HG03521 (cell line): ENCODE measurements around the gene BIRC6.
"Not testable (repeated sequence)": the region's sequence is repeated elsewhere in the genome, so short reads cannot be mapped to it uniquely, and the experiment has no call there.

Source experiments
- ATAC-seq: cut with Tn5 transposase; IDR thresholded peaks from one replicate; pipeline ENCODE4 v1.9.1; 2021; ENCODE audit warnings: mild to moderate bottlenecking, moderate library complexity; ENCODE audit not compliant: unreplicated experiment

BIRC6 gene

DNA sequence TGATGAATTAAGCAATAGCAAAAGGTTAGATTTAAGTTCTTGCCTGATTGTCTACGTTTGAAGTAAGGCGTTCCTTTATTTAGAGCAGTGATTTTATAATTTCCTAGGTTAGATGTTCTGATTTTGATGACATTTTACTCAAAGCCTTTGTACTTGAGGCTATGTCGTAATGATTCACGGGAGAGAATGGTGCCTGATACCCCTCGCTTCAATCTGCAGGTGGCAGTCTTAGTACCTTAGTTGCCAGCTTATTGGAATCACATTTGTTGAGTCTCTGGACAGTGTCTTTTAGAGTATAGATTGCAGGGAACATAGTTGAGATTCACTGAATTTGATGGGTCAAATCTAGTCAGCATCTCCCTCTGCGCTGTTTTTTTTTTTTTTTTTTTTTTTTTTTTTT is 89.5 kb downstream of the BIRC6 start:
- no peak for ATAC-seq

DNA sequence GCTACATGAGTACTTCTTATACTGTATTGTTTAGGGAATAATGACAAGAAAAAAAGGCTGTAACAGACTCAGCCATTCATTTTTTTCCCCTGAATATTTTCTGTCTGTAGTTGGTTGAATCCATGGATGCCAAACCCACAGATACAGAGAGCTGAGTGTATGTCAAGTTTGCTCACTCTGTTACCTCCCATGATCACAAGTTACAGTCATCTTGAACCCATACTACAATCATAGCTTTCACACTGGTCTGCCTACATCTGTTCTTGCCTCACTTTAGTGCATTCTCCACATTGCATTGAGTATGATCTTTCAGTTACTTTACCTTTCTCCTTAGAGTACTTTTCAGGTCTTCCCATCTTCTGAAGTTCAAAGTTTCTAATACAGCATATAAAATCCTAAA is 94.0 kb downstream of the BIRC6 start:
- ATAC-seq: no peak

GRCh38 chr2:32452338-32453064 is 95.7 kb downstream of the BIRC6 start:
- ATAC-seq: no peak

GRCh38 chr2:32453242-32454062 is 96.6 kb downstream of the BIRC6 start:
- ATAC-seq: no peak

DNA sequence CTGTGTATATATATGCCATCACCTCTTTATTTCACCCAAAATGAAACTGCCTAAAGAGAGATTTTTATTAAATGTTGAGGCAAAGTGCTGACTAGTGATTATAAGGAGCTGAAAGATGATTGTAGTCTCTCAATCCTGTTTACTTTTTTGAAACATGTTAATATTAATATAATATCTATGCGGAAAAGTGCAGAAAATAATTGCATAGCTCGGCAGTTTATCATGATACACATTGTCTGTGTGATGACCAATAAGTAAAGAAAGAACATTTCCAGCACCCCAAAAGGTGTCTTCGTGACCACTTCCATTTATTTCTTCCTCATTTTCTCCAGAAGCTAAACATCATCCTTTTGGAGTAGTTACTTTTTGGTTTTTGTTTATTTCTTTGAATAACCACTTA is 99.0 kb downstream of the BIRC6 start:
- ATAC-seq: no peak

GRCh38 chr2:32456808-32457207 is 100.0 kb downstream of the BIRC6 start:
- ATAC-seq: no peak

DNA sequence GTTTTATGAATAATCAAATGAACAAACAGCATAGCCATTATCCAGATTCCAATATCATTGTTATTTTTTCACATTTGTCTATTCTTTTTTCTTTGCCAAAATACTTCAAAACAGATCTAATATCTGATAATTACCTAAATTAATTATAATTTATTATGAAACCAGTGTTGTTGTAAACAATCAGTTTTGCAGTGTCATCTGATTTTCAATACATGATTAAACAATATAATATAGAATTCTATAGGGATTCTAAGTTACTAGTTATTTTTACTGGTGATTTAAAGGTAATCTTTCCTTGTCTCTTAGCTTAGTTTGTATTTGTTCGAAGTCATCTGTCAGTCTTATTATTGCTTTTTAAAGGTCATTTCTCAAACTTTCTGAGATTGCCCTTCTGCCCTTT is 101.0 kb downstream of the BIRC6 start:
- ATAC-seq: no peak

- not testable (repeated sequence) for ATAC-seq
These were observed 104.0 kb downstream of the BIRC6 start for GRCh38 chr2:32460861-32461260.

- ATAC-seq: no peak
These were observed 106.3 kb downstream of the BIRC6 start for GRCh38 chr2:32463110-32463509.

- no peak for ATAC-seq
These were observed 107.6 kb downstream of the BIRC6 start for GRCh38 chr2:32464431-32464830.

DNA sequence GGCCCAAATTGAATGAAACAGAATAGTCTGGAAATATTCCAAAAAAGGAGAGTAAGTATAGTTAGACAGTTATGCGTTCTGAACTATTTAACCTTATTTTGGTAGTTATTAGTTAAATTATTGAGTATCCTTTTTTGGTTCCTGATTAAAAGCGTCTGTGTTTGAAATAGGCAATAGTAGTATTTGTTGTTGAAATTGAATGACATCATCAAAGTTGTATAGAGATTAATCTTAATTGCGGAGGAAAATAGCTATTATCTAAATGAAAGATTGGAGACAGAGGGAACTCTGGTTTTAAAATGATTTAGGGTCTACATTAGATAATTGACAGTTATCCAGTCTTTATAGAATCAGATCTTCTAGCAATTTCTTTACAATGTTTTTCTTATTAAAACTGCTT is 115.8 kb downstream of the BIRC6 start:
- ATAC-seq: no peak

GRCh38 chr2:32474381-32474780 is 117.6 kb downstream of the BIRC6 start:
- ATAC-seq: no peak

DNA sequence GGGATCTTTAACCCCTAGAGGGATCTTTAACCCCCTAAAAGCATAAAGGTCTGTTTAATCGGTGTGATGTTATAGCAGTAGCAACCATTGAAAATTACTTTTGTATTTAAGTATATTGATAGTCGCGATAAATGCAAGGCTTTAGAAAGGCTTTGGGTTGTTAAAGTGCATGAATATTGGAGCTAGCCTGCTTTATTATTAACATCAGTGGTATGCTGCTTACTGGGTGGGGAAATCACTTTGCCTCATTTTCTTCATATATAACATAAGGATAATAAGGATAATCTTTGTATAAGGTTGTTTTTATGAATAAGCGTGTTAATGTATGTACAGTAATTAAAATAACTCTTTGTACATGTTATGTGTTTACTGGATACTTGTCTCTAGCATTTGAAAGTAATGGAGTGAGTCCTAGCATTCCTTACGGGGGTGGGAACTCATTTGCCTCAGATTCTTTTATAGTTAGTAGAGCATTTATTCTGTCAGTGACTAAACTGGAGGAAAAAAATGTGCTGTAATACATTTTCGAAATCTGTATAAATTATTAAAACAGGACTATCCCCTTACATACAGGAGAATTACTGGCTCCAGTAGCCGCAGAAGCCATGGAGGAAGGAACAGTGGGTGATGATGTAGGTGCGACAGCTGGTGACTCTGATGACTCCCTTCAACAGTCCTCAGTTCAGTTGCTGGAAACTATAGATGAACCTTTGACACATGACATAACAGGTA is 122.2 kb downstream of the BIRC6 start:
- ATAC-seq: no peak

- ATAC-seq: no peak
These were observed 123.2 kb downstream of the BIRC6 start for GRCh38 chr2:32479993-32480392.

DNA sequence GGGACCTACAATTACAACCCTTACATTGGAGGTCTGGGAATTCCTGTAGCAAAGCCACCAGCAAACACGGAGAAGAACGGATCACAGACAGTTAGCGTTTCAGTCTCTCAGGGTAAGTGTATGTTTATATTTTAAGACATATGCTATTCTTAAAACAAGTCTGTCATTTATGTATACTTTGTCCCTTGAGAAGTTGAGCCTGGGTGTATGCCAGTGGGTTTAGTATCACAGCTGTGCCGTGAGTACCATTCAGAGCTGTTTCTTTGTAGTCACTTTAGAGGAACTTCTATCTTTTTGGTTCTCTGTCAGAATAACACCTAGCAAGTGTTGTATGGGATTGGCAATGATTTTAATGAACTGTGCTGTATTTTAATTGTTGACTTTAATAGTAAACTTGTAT is 125.6 kb downstream of the BIRC6 start:
- no peak for ATAC-seq

- no peak for ATAC-seq
These were observed 128.1 kb downstream of the BIRC6 start for GRCh38 chr2:32484937-32485336.

DNA sequence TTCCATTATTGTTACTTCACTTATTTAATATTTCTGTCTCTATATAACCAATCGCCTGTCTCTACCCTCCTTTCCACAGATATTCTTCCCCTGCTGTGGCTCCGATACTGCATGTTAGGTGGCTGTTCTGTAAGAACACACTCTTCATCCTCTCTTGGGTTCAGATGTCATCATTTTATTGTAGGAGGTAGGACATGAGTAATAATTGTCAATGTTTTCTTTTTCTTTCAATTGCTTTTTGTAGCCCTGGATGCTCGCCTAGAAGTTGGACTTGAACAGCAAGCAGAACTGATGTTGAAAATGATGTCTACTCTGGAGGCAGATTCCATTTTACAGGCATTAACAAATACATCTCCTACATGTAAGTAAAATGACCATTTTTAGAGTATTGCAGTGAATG is 128.6 kb downstream of the BIRC6 start:
- no peak for ATAC-seq

- ATAC-seq: no peak
These were observed 132.2 kb downstream of the BIRC6 start for GRCh38 chr2:32489061-32489460.

DNA sequence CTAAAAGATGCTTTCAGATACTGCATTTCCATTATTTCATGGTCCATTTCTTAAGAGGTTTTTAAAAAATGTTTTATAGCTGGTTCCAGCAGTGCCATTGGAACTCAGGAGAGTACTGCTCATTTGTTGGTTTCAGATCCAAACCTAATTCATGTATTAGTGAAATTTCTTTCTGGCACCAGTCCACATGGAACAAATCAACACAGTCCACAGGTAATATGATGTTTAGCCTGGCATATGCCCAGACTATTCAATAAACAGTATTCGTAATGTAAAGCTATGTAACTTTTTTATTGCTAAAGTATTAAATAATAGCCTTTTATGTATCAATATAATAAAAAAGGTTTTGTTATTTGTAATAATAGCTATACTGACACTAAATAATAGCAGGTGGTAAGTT is 134.5 kb downstream of the BIRC6 start:
- ATAC-seq: no peak

- ATAC-seq: no peak
These were observed 138.3 kb downstream of the BIRC6 start for GRCh38 chr2:32495139-32495538.

DNA sequence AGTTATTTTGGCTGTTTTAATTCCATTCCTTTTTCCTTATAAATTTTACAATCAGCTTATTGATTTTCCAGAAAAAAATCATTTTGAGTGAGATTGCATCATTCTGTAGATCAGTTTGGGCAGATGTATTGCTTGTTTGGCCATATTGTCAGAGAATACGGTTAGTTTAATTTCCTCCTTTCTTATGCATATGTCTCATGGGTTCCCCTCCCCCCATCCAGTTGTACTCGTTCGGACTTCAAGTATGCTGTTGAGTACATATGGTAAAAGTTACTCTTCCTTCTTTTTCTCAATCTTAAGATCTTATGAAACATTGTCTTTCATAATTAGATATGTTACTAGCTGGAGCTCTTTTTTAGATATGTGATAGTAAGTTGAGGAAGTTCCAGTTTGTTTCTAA is 139.8 kb downstream of the BIRC6 start:
- no peak for ATAC-seq

- ATAC-seq: no peak
These were observed 141.5 kb downstream of the BIRC6 start for GRCh38 chr2:32498306-32498705.
